Lower leg skin (tissue), 3 donors: ENCODE results near the gene FZR1.

Experiments used
- POLR2A ChIP-seq, 2 donors: fragments of 450-650 bp; IDR thresholded peaks; one replicate each; pipeline ENCODE4 v1.6.1; 2016 to 2017; ENCODE audit warnings: antibody characterized with exemption in 2 of 2, mild to moderate bottlenecking in 1 of 2, moderate library complexity in 1 of 2
- TF ChIP-seq, protein P1 (sequence below), 3 donors: fragments of 450-650 bp; IDR thresholded peaks; one replicate each; pipeline ENCODE4 v1.5.1; 2016; ENCODE audit warnings: antibody characterized with exemption in 3 of 3, mild to moderate bottlenecking in 3 of 3, moderate library complexity in 2 of 3

DNA sequence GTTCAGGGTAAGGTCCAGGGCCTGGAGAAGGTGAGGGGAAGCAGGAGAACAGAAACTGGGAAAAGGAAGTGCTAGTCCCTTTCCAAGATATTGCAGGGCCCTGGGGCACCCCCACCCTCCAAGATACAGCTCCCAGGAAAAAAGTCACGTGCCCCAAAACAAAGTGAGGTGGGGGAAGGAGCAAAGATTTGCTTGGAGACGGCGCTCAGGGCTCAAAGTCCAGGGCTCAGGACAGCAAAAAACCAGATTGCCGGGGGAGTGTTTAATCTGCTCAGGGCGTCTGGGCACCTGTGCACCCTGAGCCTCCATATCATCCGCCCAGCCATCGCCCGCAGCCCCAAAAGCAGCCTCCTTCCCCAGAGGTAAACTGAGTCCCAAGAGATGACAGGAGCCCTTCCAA is 32.1 kb upstream of the FZR1 start:
- TF ChIP-seq, protein P1, sequence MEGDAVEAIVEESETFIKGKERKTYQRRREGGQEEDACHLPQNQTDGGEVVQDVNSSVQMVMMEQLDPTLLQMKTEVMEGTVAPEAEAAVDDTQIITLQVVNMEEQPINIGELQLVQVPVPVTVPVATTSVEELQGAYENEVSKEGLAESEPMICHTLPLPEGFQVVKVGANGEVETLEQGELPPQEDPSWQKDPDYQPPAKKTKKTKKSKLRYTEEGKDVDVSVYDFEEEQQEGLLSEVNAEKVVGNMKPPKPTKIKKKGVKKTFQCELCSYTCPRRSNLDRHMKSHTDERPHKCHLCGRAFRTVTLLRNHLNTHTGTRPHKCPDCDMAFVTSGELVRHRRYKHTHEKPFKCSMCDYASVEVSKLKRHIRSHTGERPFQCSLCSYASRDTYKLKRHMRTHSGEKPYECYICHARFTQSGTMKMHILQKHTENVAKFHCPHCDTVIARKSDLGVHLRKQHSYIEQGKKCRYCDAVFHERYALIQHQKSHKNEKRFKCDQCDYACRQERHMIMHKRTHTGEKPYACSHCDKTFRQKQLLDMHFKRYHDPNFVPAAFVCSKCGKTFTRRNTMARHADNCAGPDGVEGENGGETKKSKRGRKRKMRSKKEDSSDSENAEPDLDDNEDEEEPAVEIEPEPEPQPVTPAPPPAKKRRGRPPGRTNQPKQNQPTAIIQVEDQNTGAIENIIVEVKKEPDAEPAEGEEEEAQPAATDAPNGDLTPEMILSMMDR (IDR thresholded peaks at IDR 0.05) = no peak
- no peak for TF ChIP-seq POLR2A (IDR thresholded peaks at IDR 0.05)
